LNCAP (cell line): Measurements from ENCODE around the gene CALN1.

Experiments used
- CTCF ChIP-seq: fragments of 450-650 bp; IDR thresholded peaks from 2 replicates; pipeline ENCODE4 v1.5.1; 2017; ENCODE audit warnings: mild to moderate bottlenecking

Gene CALN1

GRCh38 chr7:72321081-72321480, 91.1 kb downstream of the CALN1 start:
- TF ChIP-seq CTCF: no peak

DNA sequence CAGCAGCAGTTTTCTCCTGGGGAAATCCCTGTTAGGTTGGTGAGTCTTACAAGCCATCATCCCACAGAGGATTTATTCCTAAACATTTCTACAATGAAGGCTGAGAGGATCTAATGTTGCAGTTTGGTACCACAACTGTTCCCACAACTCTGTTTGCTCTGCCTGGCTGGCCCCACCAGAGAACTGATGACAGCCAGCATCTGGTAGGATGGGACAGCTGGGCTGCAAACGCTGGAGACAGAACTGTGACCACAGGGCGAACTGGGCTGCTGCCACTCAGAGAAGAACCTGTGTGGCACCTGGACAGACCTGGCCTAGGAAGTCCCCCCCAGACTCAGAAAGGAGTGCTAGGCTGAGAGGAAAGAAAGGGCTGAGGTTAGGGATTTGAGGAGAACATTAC, 94.8 kb downstream of the CALN1 start:
- TF ChIP-seq CTCF: no peak

GRCh38 chr7:72316148-72316547, 96.0 kb downstream of the CALN1 start:
- TF ChIP-seq CTCF: no peak

DNA sequence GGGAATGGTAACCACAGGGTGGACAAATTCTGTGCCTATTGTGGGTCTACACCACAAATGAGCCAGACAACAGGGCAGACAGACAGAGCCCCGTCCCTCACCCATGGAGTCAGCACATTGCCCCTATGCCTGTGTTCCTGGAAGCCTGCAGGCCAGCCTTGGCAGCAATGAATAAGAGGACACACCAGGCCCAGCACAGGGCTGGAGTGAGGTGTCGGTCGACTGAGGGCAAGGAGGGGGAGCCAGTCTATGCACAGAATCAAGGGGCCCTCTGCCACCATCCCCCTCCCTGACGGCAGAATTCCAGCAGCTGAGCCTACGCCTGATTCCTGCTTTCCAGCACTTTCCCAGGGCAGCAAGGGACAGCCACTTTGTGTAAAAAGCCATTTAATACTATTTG, 98.2 kb downstream of the CALN1 start:
- no peak for TF ChIP-seq CTCF

- no peak for TF ChIP-seq CTCF
These were observed 101.8 kb downstream of the CALN1 start for GRCh38 chr7:72310301-72310700.

DNA sequence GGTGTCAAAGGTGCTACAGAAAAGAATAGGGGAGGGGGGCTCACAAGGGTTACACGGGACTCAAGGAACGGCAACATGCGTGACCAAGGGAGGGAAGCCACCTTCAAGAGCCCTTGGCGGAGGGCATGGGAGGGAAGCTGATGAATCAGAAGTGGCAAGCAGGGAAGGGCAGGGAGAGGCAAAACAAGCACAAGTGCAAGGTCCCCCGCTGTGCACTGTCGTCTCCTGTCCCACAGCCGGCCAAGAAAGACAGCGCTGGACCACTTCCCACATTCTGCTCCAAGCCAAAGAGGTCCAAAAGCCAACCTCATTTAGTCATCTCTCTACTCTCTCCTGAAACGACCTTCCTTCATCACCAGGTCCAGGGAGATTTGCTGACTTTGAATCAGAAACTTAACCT, 102.7 kb downstream of the CALN1 start:
- TF ChIP-seq CTCF: no peak

- TF ChIP-seq CTCF: no peak
These were observed 103.2 kb downstream of the CALN1 start for GRCh38 chr7:72308986-72309385.

GRCh38 chr7:72307566-72307965, 104.6 kb downstream of the CALN1 start:
- TF ChIP-seq CTCF: no peak
